ENCODE data around the gene KCNH4.

- TF ChIP-seq CTCF (optimal IDR thresholded peaks at IDR 0.05 in 1 of 3, IDR thresholded peaks at IDR 0.05 in 1 of 3, conservative IDR thresholded peaks at IDR 0.05 in 1 of 3; ENCODE audit: extremely low read depth in 1 of 3, insufficient read depth in 2 of 3, low read length in 3 of 3) (no peak), EZH2 (IDR thresholded peaks at IDR 0.05; ENCODE audit: low read length) (no peak)
Measured at GRCh38 chr17:42118126-42118510, 62.8 kb downstream of the KCNH4 start.
